ENCODE measurements around the gene GPX4.

The GPX4 gene

DNA sequence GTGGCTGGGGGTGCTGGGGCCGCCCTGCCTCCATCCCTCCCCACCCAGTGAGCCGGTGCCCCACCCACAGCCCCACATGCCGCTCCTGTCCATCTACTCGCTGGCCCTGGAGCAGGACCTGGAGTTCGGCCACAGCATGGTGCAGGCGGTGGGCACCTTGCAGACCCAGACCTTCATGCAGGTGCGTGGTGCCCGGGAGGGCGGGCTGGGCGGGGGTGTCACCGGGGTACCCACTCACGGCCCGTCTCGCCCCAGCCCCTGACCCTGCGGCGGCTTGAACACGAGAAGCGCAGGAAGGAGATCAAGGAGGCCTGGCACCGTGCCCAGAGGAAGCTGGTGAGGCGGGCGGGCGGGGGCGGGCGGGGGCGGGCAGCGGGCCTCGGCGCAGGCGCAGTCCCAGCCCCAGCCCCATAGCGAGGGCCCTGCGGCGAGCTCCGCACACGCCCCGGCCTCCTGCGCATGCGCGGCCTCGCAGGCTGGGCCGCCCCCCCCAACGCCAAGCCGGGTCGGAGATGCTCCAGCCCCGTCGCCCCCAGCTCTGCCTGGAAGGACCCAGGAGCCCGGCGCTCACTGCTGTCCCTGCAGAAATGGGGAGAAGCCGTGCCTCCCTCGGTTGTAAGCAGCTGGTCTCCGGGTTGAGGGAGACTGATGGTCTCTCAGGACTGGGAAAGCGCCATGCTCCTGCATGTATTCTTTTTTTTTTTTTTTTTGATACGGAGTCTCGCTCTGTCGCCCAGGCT, 29.1 kb upstream of the GPX4 start:
- DNase-seq, result peak; percentile 84
- H3K4me3 Mint-ChIP-seq, result peak overlapping the region; percentile 45
- peaks cover 40% of the 10 kb centered on the region for H3K36me3 Mint-ChIP-seq (ENCODE audit: low read depth)
- H3K27me3 Mint-ChIP-seq, result no peaks in the 10 kb centered on the region
- H3K9me3 Mint-ChIP-seq, result no peaks in the 10 kb centered on the region
- peaks cover 71% of the 10 kb centered on the region for H3K4me1 Mint-ChIP-seq
- H3K27ac Mint-ChIP-seq, result peak overlapping the region; percentile 71
- ATAC-seq, result peak; percentile 18

DNA sequence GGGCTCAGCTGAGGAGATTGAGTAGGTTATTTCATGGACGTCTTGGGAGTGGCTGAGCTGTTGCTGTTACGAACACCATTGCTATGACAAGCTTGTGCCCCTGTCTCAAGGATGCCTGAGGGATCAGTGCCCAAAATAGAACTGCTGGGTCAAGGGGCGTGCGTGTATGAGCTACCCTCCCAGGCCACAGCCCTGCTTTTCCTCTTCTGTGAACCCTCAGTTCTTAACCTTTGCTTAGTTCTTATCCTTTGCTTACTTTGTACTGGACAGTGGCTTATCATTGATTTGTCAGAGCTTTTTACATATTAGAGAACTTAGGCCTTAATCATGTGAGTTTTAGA, 27.8 kb upstream of the GPX4 start:
- Mint-ChIP-seq H3K27ac (peak overlapping the region; percentile 71), H3K36me3 (ENCODE audit: low read depth) (peaks cover 38% of the 10 kb centered on the region), H3K9me3 (no peaks in the 10 kb centered on the region), H3K4me3 (peak overlapping the region; percentile 45), H3K27me3 (no peaks in the 10 kb centered on the region), H3K4me1 (peaks cover 75% of the 10 kb centered on the region)
- DNase-seq (no peak), ATAC-seq (no peak)

DNA sequence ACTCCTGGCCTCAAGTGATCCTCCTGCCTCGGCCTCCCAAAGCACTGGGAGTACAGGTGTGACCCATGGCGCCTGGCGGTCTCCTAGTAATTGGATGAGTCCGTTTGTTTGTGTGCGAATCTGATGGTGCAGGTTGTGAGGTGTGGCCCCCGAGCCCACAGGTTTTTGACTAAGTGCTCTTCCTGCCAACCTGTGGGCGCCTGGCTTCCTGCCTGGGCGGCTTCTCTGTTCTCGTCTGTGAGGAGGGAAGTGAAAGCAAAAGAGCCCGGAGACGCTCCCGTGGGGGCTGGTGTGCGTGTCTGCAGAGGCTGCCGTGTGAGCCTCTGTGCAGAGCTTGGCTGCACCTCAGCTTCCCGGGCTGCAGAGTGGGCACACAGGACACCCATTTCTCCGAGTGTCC, 26.8 kb upstream of the GPX4 start:
- Mint-ChIP-seq H3K27me3 (no peaks in the 10 kb centered on the region), H3K4me3 (peak overlapping the region; percentile 47), H3K36me3 (ENCODE audit: low read depth) (peaks cover 37% of the 10 kb centered on the region), H3K9me3 (no peaks in the 10 kb centered on the region), H3K4me1 (peaks cover 74% of the 10 kb centered on the region), H3K27ac (peak overlapping the region; percentile 75)
- DNase-seq (peak; percentile 86), ATAC-seq (peak; percentile 84)

DNA sequence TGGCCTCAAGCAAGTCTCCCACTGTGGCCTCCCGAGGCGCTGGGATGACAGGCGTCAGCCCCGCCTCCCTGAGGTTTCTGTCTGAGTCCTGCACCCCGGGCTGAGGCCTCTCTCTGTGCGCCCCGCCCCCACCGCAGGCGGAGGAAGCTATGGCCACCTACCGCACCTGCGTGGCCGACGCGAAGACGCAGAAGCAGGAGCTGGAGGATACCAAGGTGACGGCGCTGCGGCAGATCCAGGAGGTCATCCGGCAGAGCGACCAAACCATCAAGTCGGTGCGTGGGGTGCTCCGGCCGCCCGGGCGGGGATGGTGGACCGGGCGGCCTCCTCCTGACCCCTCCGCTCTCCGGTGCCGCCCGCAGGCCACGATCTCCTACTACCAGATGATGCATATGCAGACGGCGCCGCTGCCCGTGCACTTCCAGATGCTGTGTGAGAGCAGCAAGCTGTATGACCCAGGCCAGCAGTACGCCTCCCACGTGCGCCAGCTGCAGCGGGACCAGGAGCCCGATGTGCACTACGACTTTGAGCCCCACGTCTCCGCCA, 24.2 kb upstream of the GPX4 start:
- no peak overlapping the region for H3K27ac Mint-ChIP-seq
- ATAC-seq (no peak), DNase-seq (peak; percentile 75)
- H3K36me3 Mint-ChIP-seq (ENCODE audit: low read depth), result peaks cover 30% of the 10 kb centered on the region
- no peaks in the 10 kb centered on the region for H3K9me3 Mint-ChIP-seq
- H3K4me3 Mint-ChIP-seq, result no peak overlapping the region
- H3K4me1 Mint-ChIP-seq, result peaks cover 64% of the 10 kb centered on the region
- H3K27me3 Mint-ChIP-seq, result no peaks in the 10 kb centered on the region

DNA sequence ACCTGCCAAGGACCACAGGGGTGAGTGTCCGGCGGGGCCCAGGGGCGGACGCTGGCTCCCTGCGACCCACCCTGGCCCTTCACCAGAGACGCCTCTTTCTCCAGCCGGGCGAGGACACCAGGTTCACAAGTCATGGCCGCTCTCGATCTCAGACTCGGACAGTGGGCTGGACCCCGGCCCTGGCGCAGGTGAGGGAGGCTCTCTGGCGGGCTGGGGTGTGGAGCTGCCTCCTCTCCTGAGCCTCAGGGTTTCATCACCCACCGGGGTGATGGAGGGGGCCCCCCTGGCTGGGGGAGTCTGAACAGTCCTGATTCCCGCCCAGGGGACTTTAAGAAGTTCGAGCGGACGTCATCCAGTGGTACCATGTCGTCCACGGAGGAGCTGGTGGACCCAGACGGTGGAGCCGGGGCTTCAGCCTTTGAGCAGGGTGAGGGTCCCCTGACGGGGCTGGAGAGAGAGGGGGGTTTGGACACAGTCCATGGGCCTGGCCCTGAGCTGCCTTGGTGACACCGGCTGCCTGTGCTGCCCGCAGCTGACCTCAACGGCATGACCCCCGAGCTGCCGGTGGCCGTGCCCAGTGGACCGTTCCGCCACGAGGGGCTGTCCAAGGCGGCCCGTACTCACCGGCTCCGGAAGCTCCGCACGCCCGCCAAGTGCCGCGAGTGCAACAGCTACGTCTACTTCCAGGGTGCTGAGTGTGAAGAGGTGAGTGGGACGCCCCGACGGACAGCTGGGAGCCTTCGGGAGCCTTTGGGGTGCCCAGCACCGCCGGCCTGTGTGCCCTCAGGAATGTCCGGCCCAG, 23.2 kb upstream of the GPX4 start:
- H3K4me1 Mint-ChIP-seq, result peaks cover 62% of the 10 kb centered on the region

DNA sequence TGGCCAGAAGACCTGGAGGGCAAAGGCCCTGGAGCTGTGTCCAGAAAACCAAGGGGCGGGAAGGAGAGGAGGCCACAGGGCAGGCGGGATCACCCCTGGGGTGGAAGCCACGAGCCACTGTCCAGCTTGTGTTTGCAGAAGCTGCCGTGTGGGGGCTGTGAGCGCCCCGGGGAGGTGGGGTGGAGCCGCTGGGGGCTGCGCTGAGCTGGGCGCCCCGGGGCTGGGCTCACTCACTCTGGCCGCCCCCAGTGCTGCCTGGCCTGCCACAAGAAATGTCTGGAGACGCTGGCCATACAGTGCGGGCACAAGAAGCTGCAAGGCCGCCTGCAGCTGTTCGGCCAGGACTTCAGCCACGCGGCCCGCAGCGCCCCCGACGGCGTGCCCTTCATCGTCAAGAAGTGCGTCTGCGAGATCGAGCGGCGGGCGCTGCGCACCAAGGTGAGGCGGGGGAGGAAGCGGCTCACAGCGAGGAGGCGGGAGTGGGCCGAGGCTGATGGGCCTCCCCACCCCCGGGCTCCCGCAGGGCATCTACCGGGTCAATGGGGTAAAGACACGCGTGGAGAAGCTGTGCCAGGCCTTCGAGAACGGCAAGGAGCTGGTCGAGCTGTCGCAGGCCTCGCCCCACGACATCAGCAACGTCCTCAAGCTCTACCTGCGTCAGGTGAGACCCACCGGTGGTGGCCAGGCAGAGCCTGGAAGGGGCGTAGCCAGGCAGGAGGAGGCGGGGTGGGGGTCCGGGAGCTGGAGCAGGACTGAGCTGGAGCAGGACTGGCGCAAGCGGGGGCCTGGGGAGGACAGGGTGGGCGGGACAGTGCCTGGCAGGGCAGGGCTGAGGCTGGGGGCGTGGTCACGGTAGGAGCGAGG, 22.3 kb upstream of the GPX4 start:
- Mint-ChIP-seq H3K4me1 (peaks cover 55% of the 10 kb centered on the region), H3K36me3 (ENCODE audit: low read depth) (peaks cover 31% of the 10 kb centered on the region), H3K9me3 (no peaks in the 10 kb centered on the region), H3K4me3 (no peak overlapping the region), H3K27me3 (no peaks in the 10 kb centered on the region), H3K27ac (no peak overlapping the region)
- no peak for DNase-seq
- ATAC-seq, result no peak

More for the DNA sequence above, 23.2 kb upstream of the GPX4 start:
- Mint-ChIP-seq H3K9me3 (no peaks in the 10 kb centered on the region), H3K27me3 (no peaks in the 10 kb centered on the region), H3K36me3 (ENCODE audit: low read depth) (peaks cover 38% of the 10 kb centered on the region), H3K4me3 (no peak overlapping the region), H3K27ac (no peak overlapping the region)
- DNase-seq (no peak), ATAC-seq (no peak)

DNA sequence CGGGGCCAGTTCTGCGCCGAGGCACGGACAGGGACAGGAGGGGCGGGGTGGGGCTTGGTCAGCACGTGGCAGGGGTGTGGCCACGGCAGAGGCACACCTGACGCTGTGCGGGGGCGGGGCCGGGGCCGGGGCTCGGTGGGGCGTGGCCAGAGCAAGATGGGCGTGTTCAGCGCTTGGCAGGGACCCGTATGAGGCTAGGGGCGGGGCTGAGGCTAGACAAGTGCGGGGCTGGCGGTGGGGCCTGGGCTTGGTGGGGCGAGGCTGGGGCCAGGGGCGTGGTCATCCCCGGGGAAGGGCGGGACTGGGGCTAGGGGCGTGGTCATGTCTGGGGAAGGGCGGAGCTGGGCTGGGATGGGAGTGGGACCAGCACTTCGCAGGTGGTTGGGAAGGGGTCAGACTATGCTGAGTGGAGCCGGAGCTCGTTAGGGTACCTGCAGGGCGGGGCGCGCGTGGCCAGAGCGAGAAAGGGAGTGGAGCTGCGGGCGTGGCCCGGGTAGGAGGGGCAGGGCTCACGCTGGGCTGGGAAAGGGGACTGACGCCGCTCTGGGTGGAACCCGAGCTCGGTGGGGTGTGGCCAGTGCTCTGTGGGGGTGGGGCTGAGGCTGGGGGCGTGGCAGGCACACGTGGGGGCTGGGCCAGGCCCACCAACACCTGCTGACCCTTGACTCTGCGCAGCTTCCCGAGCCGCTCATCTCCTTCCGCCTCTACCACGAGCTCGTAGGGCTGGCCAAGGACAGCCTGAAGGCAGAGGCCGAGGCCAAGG, 21.4 kb upstream of the GPX4 start:
- Mint-ChIP-seq H3K4me1 (peaks cover 49% of the 10 kb centered on the region), H3K27me3 (no peaks in the 10 kb centered on the region), H3K27ac (peak overlapping the region; percentile 54), H3K36me3 (ENCODE audit: low read depth) (peaks cover 28% of the 10 kb centered on the region), H3K4me3 (no peak overlapping the region), H3K9me3 (no peaks in the 10 kb centered on the region)
- ATAC-seq (peak; percentile 67), DNase-seq (peak; percentile 81)

DNA sequence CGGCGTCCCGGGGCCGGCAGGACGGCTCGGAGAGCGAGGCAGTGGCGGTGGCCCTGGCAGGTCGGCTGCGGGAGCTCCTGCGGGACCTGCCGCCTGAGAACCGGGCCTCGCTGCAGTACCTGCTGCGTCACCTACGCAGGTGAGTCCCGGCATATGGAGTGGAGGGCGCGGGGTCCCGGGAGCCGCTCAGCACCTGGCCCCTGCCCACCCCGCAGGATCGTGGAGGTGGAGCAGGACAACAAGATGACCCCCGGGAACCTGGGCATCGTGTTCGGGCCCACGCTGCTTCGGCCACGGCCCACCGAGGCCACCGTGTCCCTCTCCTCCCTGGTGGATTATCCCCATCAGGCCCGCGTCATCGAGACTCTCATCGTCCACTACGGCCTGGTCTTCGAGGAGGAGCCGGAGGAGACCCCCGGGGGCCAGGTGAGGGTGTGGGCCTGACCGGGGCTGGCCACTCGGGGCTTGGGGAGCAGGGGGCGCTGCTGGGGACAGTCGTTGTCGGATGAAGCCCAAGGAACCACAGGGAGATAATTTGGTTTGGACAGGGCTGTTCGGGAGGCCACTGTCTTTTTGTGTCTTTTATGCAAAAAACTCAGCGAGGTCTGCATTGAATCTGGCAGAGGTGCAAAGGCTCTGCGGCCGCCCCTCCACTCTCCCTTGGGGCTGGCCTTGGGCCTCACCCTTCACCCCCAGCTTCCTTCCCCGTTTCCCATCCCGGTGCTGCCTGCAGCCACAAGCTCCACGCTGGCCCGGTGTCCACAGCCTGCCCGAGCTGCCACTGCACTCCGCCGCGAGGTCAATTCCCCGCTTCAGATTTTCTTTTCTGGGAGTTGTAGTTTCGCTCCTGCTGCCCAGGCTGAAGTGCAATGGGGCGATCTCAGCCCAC, 20.6 kb upstream of the GPX4 start:
- Mint-ChIP-seq H3K4me3 (no peak overlapping the region), H3K27ac (no peak overlapping the region), H3K9me3 (no peaks in the 10 kb centered on the region), H3K4me1 (peaks cover 49% of the 10 kb centered on the region), H3K27me3 (no peaks in the 10 kb centered on the region), H3K36me3 (ENCODE audit: low read depth) (peaks cover 30% of the 10 kb centered on the region)
- DNase-seq, result no peak
- ATAC-seq, result no peak

DNA sequence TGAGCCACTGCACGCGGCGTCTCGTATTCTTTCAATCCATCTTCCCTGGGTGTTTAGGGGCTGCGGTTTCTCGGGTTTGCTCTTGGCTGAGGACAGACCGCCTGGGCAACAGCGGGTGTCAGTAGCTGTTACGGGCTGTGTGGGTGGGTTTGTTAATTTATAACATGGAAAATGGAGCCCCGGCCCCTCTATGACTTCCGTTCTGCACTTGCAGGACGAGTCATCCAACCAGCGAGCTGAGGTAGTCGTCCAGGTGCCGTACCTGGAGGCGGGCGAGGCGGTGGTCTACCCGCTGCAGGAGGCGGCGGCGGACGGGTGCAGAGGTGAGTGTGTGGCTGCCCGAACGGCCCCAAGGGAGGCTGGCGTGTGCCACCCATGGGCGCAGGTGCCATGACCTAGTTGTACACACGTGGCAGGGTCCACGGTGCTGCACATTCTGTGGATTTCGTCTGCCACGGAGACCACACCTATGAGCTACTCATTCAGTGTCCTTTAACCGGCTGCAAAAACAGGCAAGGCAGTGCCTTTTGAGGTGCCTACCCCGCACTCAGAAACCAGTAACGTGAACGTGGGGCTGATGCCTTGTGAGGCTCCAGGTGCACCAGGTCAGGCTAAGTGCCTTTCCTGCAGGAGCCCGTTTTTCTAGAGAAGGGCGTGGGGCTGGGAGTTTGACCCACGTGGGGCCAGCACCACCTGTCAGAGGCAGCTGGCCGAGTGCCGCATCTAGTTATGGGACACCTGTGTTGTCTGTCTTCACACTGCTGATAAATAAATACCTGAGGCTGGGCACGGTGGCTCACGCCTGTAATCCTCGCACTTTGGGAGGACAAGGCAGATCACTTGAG, 19.5 kb upstream of the GPX4 start:
- no peaks in the 10 kb centered on the region for H3K27me3 Mint-ChIP-seq
- ATAC-seq, result no peak
- H3K4me3 Mint-ChIP-seq, result no peak overlapping the region
- H3K27ac Mint-ChIP-seq, result no peak overlapping the region
- DNase-seq, result no peak
- H3K4me1 Mint-ChIP-seq, result peaks cover 57% of the 10 kb centered on the region
- H3K36me3 Mint-ChIP-seq (ENCODE audit: low read depth), result peaks cover 33% of the 10 kb centered on the region
- H3K9me3 Mint-ChIP-seq, result no peaks in the 10 kb centered on the region

DNA sequence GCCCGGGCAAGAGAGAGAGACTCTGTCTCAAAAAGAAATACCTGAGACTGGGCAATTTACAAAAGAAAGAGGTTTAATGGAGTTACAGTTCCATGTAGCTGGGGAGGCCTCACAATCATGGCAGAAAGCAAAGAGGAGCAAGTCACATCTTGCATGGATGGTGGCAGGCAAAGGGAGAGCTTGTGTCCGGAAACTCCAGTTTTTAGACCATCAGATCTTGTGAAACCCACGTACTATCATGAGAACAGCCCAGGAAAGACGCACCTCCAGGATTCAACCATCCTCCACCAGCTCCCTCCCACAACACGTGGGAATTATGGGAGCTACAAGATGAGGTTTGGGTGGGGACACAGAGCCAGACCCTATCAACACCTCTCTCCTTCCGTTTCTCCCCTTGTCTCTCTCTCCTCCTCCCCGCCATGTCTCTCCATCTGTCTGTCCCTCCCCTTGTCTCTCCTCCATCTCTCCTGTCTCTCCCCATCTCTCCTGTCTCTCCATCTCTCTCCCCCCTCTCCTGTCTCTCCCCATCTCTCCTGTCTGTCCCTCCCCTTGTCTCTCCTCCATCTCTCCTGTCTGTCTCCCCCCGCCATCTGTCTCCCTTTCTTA, 18.6 kb upstream of the GPX4 start:
- Mint-ChIP-seq H3K4me3 (peak overlapping the region; percentile 7), H3K36me3 (ENCODE audit: low read depth) (peaks cover 32% of the 10 kb centered on the region), H3K9me3 (no peaks in the 10 kb centered on the region), H3K27me3 (no peaks in the 10 kb centered on the region), H3K27ac (peak overlapping the region; percentile 59), H3K4me1 (peaks cover 53% of the 10 kb centered on the region)
- DNase-seq (no peak), ATAC-seq (no peak)

DNA sequence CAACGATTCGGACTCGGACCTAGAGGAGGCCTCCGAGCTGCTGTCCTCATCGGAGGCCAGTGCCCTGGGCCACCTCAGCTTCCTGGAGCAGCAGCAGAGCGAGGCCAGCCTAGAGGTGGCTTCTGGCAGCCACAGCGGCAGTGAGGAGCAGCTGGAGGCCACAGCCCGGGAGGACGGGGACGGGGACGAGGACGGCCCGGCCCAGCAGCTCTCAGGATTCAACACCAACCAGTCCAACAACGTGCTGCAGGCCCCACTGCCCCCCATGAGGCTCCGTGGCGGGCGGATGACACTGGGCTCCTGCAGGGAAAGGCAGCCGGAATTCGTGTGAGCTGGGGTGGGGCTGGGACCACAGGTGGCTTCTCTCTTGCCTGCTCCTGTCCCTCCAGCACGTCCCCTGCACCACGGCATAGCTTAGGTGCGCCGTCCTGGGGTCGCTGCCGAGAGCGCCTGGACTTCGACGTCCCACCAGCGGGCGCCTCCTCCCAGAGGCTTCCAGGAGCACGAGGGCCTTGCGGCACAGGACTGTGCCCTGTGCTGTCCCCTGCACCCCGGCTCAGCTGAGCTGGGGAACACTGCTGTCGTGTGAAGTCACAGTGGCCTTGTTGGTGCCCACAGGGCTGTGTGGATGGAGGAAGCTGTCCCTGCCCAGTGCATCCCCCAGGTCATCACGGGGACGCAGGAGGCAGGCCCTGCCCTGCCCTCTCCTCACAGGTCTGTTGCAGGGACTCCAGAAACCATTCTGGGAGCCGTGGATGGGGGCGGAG, 17.9 kb upstream of the GPX4 start:
- ATAC-seq, result no peak
- no peaks in the 10 kb centered on the region for H3K9me3 Mint-ChIP-seq
- H3K4me1 Mint-ChIP-seq, result peaks cover 52% of the 10 kb centered on the region
- H3K27me3 Mint-ChIP-seq, result no peaks in the 10 kb centered on the region
- DNase-seq, result no peak
- H3K4me3 Mint-ChIP-seq, result no peak overlapping the region
- H3K36me3 Mint-ChIP-seq (ENCODE audit: low read depth), result peaks cover 33% of the 10 kb centered on the region
- peak overlapping the region; percentile 59 for H3K27ac Mint-ChIP-seq

DNA sequence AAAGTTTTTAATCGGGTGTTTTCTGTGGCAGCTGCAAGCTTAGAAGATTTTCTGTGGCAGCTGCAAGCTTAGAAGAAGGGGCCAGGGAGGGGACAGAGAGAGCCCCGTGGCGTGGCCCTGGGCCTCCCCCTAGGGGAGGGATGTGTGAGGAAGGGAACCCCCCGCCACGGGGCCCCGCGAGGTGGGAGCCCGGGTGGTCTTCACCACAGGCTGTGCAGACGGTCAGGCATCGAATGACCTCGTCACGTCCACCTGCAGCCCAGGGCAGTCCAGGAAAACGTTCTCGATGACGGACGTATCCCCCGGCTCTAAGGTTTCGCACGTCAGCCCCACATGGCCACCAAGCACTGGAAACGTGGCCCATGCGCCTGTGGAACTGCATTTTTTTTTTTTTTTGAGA, 17.2 kb upstream of the GPX4 start:
- no peak for DNase-seq
- Mint-ChIP-seq H3K27ac (no peak overlapping the region), H3K9me3 (no peaks in the 10 kb centered on the region), H3K36me3 (ENCODE audit: low read depth) (peaks cover 32% of the 10 kb centered on the region), H3K27me3 (no peaks in the 10 kb centered on the region), H3K4me1 (peaks cover 51% of the 10 kb centered on the region), H3K4me3 (no peak overlapping the region)
- ATAC-seq, result no peak
